Measurements from ENCODE around the gene ETS1.

- no peak for TF ChIP-seq CTCF (IDR thresholded peaks at IDR 0.05)
- TF ChIP-seq POLR2A (IDR thresholded peaks at IDR 0.05): no peak
These were observed 28.8 kb upstream of the ETS1 start for GRCh38 chr11:128616161-128616560.

Data from Peyer's patch (tissue), 4 donors.